Right lobe of liver (tissue), 6 donors: ENCODE data around the gene IGSF9. TPM values are rescaled to one million over a fixed set of nuclear protein-coding genes. Genes with fewer than 3 reads are reported as not detected.

ENCODE experiments used
- ATAC-seq, 4 donors: fragments of 200-7000 bp; cut with Tn5 transposase; one replicate each; pipeline ENCODE4 v1.9.1; 2020; ENCODE audit warnings: mild to moderate bottlenecking in 4 of 4, moderate library complexity in 4 of 4
- DNase-seq, 3 donors: peaks; one replicate each; pipeline ENCODE4 v3.0.0-alpha.2; 2020
- H3K27ac ChIP-seq, 3 donors: fragments of 200-600 bp; one replicate each; pipeline ENCODE4 v1.8.0; 2022
- H3K27me3 ChIP-seq, 2 donors: fragments of 200-600 bp; one replicate each; pipeline ENCODE4 v1.8.0; 2022
- H3K36me3 ChIP-seq, 4 donors: fragments of 200-600 bp; sonication (generic) in 1 of 4; one replicate each; pipeline versions ENCODE4 v1.5.1 to v1.8.0; 2017 to 2022; ENCODE audit warnings: control low read depth in 1 of 4
- H3K4me1 ChIP-seq, 4 donors: fragments of 200-600 bp; sonication (generic) in 1 of 4; one replicate each; pipeline versions ENCODE4 v1.5.1 to v1.8.0; 2017 to 2022; ENCODE audit warnings: control low read depth in 1 of 4
- H3K4me3 ChIP-seq, 3 donors: fragments of 200-600 bp; one replicate each; pipeline ENCODE4 v1.8.0; 2022
- H3K9me3 ChIP-seq, 4 donors: fragments of 200-600 bp; sonication (generic) in 1 of 4; one replicate each; pipeline versions ENCODE4 v1.5.1 to v1.8.0; 2017 to 2022; ENCODE audit warnings: control low read depth in 1 of 4
- CTCF ChIP-seq, 4 donors: fragments of 200-600 bp in 3 of 4; fragments of 450-650 bp in 1 of 4; IDR thresholded peaks; one replicate each; pipeline versions ENCODE4 v1.5.1 to v1.8.0; 2016 to 2022; ENCODE audit warnings: antibody characterized with exemption in 4 of 4, mild to moderate bottlenecking in 2 of 4
- POLR2A ChIP-seq: fragments of 450-650 bp; IDR thresholded peaks from one replicate; pipeline ENCODE4 v1.6.1; 2017; ENCODE audit warnings: antibody characterized with exemption, mild to moderate bottlenecking
- WGBS: methylation state at CpG from one replicate; pipeline ENCODE4 v1.1.6; 2018; ENCODE audit warnings: low coverage, low lambda C conversion rate; ENCODE audit not compliant: insufficient coverage; ENCODE audit errors: missing lambda C conversion rate; 5-methylcytosine and 5-hydroxymethylcytosine counted together
- intact Hi-C, 2 donors: fragments of 100-400 bp; cut with DNase I; formaldehyde crosslinking; loops; one replicate each; pipeline versions ENCODE4 v1.11.2 to v1.14.1; 2022
- total RNA-seq, 6 experiments: library from RNA; depleted of rRNA in 2 of 6; stranded (reverse); fragments of >200 nt in 2 of 6; fragmentation: NEBNext Ultra II Directional in 3 of 6; extraction: Animal tissue kit (Norgen Biotek cat#: 25700) in 3 of 6; gene quantifications; one replicate each; pipeline versions ENCODE4 v1.1.0 to v1.2.4, GENCODE V29; 2016 to 2023
- donor health status: DM: no; HTN: yes; CAD: no.
- donor health status: DM: no; HTN: no; CAD: no.
- donor health status: DM: no; HTN: no; CAD: no.
- donor health status: DM: no; HTN: yes; CAD: no.
- donor health status: DM: no; HTN: yes; CAD: no.

IGSF9 gene
- total RNA-seq, 6 experiments from 2014 or later = 2.2 to 53.7 (median 16.6) TPM

- TF ChIP-seq POLR2A = no peak
- TF ChIP-seq CTCF (IDR thresholded peaks at IDR 0.05) = no peak
- H3K4me3 ChIP-seq = no peak overlapping the region
- no peaks in the 10 kb centered on the region for H3K36me3 ChIP-seq
- H3K4me1 ChIP-seq = peaks cover 0 to 4% (median 0%) of the 10 kb centered on the region in 4 donors
- intact Hi-C loops = loop anchor here in 1 of 2 donors (10.0 kb wide), 1 partner anchor 731 kb away; no protein-coding TSS in a partner anchor
- no peaks in the 10 kb centered on the region for H3K9me3 ChIP-seq
- ATAC-seq (peak; percentile 22 to 53 (median 41)), DNase-seq (no peak)
- H3K27me3 ChIP-seq = no peaks in the 10 kb centered on the region
- 57% methylated on average over 6 of the region's 6 CpGs for WGBS
- no peak overlapping the region for H3K27ac ChIP-seq
Observed at GRCh38 chr1:159895836-159896545, 49.4 kb downstream of the IGSF9 start.

GRCh38 chr1:159895286-159895685 is 50.1 kb downstream of the IGSF9 start:
- Histone ChIP-seq H3K36me3 (no peaks in the 10 kb centered on the region), H3K27ac (no peak overlapping the region), H3K4me3 (no peak overlapping the region), H3K9me3 (no peaks in the 10 kb centered on the region), H3K4me1 (peaks cover 0 to 4% (median 0%) of the 10 kb centered on the region in 4 donors), H3K27me3 (no peaks in the 10 kb centered on the region)
- TF ChIP-seq CTCF (IDR thresholded peaks at IDR 0.05) = no peak
- TF ChIP-seq POLR2A = no peak
- WGBS = 53% methylated on average over 3 of the region's 3 CpGs
- DNase-seq (no peak), ATAC-seq (no peak)
- intact Hi-C loops = loop anchor here in 1 of 2 donors (10.0 kb wide), 1 partner anchor 730 kb away; no protein-coding TSS in a partner anchor

- intact Hi-C loops = loop anchor here (5.0 to 10.0 kb wide), 3 partner anchors 96 to 728 kb away; no protein-coding TSS in a partner anchor
- 67% methylated on average over 5 of the region's 5 CpGs for WGBS
Observed at GRCh38 chr1:159892944-159893343, 52.5 kb downstream of the IGSF9 start.

More at GRCh38 chr1:159892944-159893343, 52.5 kb downstream of the IGSF9 start:
- DNase-seq (no peak), ATAC-seq (peak in 2 of 4 donors; percentile 7 to 28)
- Histone ChIP-seq H3K4me1 (no peaks in the 10 kb centered on the region), H3K4me3 (no peak overlapping the region), H3K27ac (no peak overlapping the region), H3K36me3 (no peaks in the 10 kb centered on the region), H3K27me3 (no peaks in the 10 kb centered on the region), H3K9me3 (no peaks in the 10 kb centered on the region)
- TF ChIP-seq POLR2A (no peak), CTCF (IDR thresholded peaks at IDR 0.05) (peak; percentile 14 to 31 (median 22))
